Ovary (tissue), 9 donors: ENCODE measurements around the gene TNPO3. TPM values are rescaled to one million over a fixed set of nuclear protein-coding genes. Genes with fewer than 3 reads are reported as not detected.

Source experiments
- DNase-seq, 5 donors: peaks; one replicate each; pipeline ENCODE4 v3.0.0-alpha.2; 2019 to 2020
- H3K27ac ChIP-seq, 2 donors: fragments of 200-600 bp; one replicate each; pipeline versions ENCODE4 v1.5.1 to v1.8.0; 2019 to 2022
- H3K27me3 ChIP-seq: fragments of 200-600 bp; one replicate; pipeline ENCODE4 v1.8.0; 2022
- H3K36me3 ChIP-seq: fragments of 200-600 bp; sonication (generic); one replicate; pipeline ENCODE4 v1.5.1; 2019
- H3K4me1 ChIP-seq: one replicate; pipeline ENCODE4 v1.8.1; 2013; ENCODE audit warnings: mild to moderate bottlenecking, moderate library complexity; ENCODE audit not compliant: insufficient read depth
- H3K4me3 ChIP-seq: fragments of 200-600 bp; sonication (generic); one replicate; pipeline ENCODE4 v1.5.1; 2017
- H3K9me3 ChIP-seq, 2 donors: fragments of 200-600 bp in 1 of 2; sonication (generic) in 1 of 2; one replicate each; pipeline versions ENCODE4 v1.5.1 to v1.8.1; 2013 to 2019; ENCODE audit warnings: mild to moderate bottlenecking in 1 of 2, moderate library complexity in 1 of 2
- CTCF ChIP-seq, 3 donors: fragments of 450-650 bp in 2 of 3; fragments of 200-600 bp in 1 of 3; IDR thresholded peaks; one replicate each; pipeline versions ENCODE4 v1.5.1 to v1.8.0; 2016 to 2022; ENCODE audit warnings: antibody characterized with exemption in 3 of 3, mild to moderate bottlenecking in 1 of 3
- EP300 ChIP-seq: sonication (generic); formaldehyde crosslinking; IDR thresholded peaks from one replicate; pipeline ENCODE4 v1.6.1; 2017; ENCODE audit warnings: antibody characterized with exemption
- POLR2A ChIP-seq: fragments of 450-650 bp; IDR thresholded peaks from one replicate; pipeline ENCODE4 v1.6.1; 2017; ENCODE audit warnings: antibody characterized with exemption, mild to moderate bottlenecking, moderate library complexity
- WGBS, 3 donors: extraction: QIAGEN DNeasy Blood & Tissue Kit in 1 of 3; methylation state at CpG; one replicate each; pipeline versions ENCODE4 v1.1.5 to v1.1.7; 2013 to 2017; 5-methylcytosine and 5-hydroxymethylcytosine counted together
- intact Hi-C, 4 donors: fragments of 100-400 bp; cut with DNase I; formaldehyde crosslinking; loops; one replicate each; pipeline versions ENCODE4 v1.11.0 to v1.15.1; 2022 to 2023
- polyA plus RNA-seq, 2 donors: library from polyadenylated mRNA; stranded (reverse); fragments of 200-250 nt in 1 of 2; fragments of 350-450 nt in 1 of 2; fragmentation: Illumina TruSeq in 1 of 2; extraction: RNeasy Lipid Tissue Mini Kit (QIAGEN cat#74804) in 1 of 2; gene quantifications; one replicate each; pipeline ENCODE4 v1.2.3, GENCODE V29; 2013 to 2014
- total RNA-seq, 7 donors: library from RNA; depleted of rRNA in 2 of 7; stranded (reverse); fragments of >200 nt in 2 of 7; fragmentation: NEBNext Ultra II Directional in 3 of 7; extraction: Animal tissue kit (Norgen Biotek cat#: 25700) in 3 of 7; gene quantifications; one replicate each; pipeline versions ENCODE4 v1.1.0 to v1.2.4, GENCODE V29; 2016 to 2023
- donor health status: DM: no; HTN: no; CAD: no; lungs with moderate emphysema.
- donor health status: DM: no; HTN: no; CAD: no.
- donor health status: Bipolar disorder and iron deficiency.
- donor health status: DM: yes; HTN: yes; CAD: no.
- donor health status: DM: no; HTN: no; CAD: no.
- donor health status: DM: yes; HTN: yes; CAD: no.

Gene TNPO3
- total and polyA plus RNA-seq, 9 donors: 18.6 to 40.1 (median 30.9) TPM

- no peaks in the 10 kb centered on the region for H3K4me1 ChIP-seq
- 60 to 62% (median 61%) methylated on average over 7 of the region's 7 CpGs for WGBS, 3 donors
- H3K36me3 ChIP-seq: no peaks in the 10 kb centered on the region
- DNase-seq: no peak
- no peak overlapping the region for H3K4me3 ChIP-seq
- intact Hi-C loops: no loop called here
- no peaks in the 10 kb centered on the region for H3K27me3 ChIP-seq
- no peak for TF ChIP-seq POLR2A
- TF ChIP-seq CTCF (IDR thresholded peaks at IDR 0.05): no peak
- TF ChIP-seq EP300: no peak
- no peaks in the 10 kb centered on the region for H3K9me3 ChIP-seq
- H3K27ac ChIP-seq: no peak overlapping the region
Measured at GRCh38 chr7:128939075-128939860, 115.6 kb downstream of the TNPO3 start.

- 1 to 4% (median 2%) methylated on average over 25 to 30 of the region's 30 CpGs for WGBS, 3 donors
- no peaks in the 10 kb centered on the region for H3K4me1 ChIP-seq
- H3K36me3 ChIP-seq: no peaks in the 10 kb centered on the region
- H3K27me3 ChIP-seq: no peaks in the 10 kb centered on the region
- DNase-seq: no peak
- H3K4me3 ChIP-seq: peak overlapping the region; percentile 40
- intact Hi-C loops: no loop called here
- H3K27ac ChIP-seq: no peak overlapping the region
- H3K9me3 ChIP-seq: no peaks in the 10 kb centered on the region
- TF ChIP-seq CTCF (IDR thresholded peaks at IDR 0.05): no peak
- TF ChIP-seq POLR2A: no peak
- TF ChIP-seq EP300: no peak
Measured at GRCh38 chr7:128938544-128939074, 116.3 kb downstream of the TNPO3 start.

GRCh38 chr7:128937647-128938543, 117.0 kb downstream of the TNPO3 start, which contains the start of gene IRF5:
TSS of gene IRF5 (plus strand) at chr7:128937927. CDS start at chr7:128942082, 4,155 bp downstream.
- peak within 1 kb of the TSS; percentile 40 for H3K4me3 ChIP-seq
- H3K36me3 ChIP-seq: no peaks in the 10 kb centered on the region
- H3K9me3 ChIP-seq: no peaks in the 10 kb centered on the region
- H3K27me3 ChIP-seq: no peaks in the 10 kb centered on the region
- TF ChIP-seq EP300 (no peak), POLR2A (no peak), CTCF (IDR thresholded peaks at IDR 0.05) (no peak)
- H3K27ac ChIP-seq: no peak within 1 kb of the TSS
- intact Hi-C loops: no loop called here
- DNase-seq: no peak
- WGBS, 3 donors: 1 to 3% (median 2%) methylated on average over 48 to 80 of the region's 83 CpGs
- no peaks in the 10 kb centered on the region for H3K4me1 ChIP-seq

- intact Hi-C loops: no loop called here
- H3K4me3 ChIP-seq: no peak overlapping the region
- H3K27me3 ChIP-seq: no peaks in the 10 kb centered on the region
- H3K27ac ChIP-seq: no peak overlapping the region
- 56 to 59% (median 58%) methylated on average over 17 of the region's 17 CpGs for WGBS, 3 donors
- TF ChIP-seq CTCF (IDR thresholded peaks at IDR 0.05) (no peak), EP300 (no peak), POLR2A (no peak)
- DNase-seq: no peak
- no peaks in the 10 kb centered on the region for H3K9me3 ChIP-seq
- H3K36me3 ChIP-seq: no peaks in the 10 kb centered on the region
- no peaks in the 10 kb centered on the region for H3K4me1 ChIP-seq
Measured at GRCh38 chr7:128937271-128937646, 117.7 kb downstream of the TNPO3 start.
